Loucy (cell line): ENCODE data around the gene GRB7.

Experiments
- H2AFZ ChIP-seq: fragments of 200-600 bp; sonication (generic); 2 replicates; pipeline ENCODE4 v1.6.0; 2016; ENCODE audit warnings: antibody characterized with exemption, mild to moderate bottlenecking, low read length, moderate library complexity
- H3F3A ChIP-seq: fragments of 200-600 bp; 2 replicates; pipeline ENCODE4 v1.6.0; 2016; ENCODE audit warnings: antibody characterized with exemption, low read depth, mild to moderate bottlenecking
- H3K27me3 ChIP-seq: fragments of 200-600 bp; sonication (generic); 2 replicates; pipeline ENCODE4 v1.6.1; 2014; ENCODE audit warnings: low read length, mild to moderate bottlenecking; ENCODE audit not compliant: insufficient read depth, poor library complexity, severe bottlenecking
- H3K36me3 ChIP-seq: fragments of 200-600 bp; sonication (generic); 2 replicates; pipeline ENCODE4 v1.6.1; 2016; ENCODE audit warnings: low read length; ENCODE audit not compliant: insufficient read depth
- H3K4me1 ChIP-seq: fragments of 200-600 bp; sonication (generic); 2 replicates; pipeline ENCODE4 v1.5.1; 2014; ENCODE audit warnings: low read length, mild to moderate bottlenecking; ENCODE audit not compliant: insufficient read depth, poor library complexity, severe bottlenecking
- H3K4me2 ChIP-seq: fragments of 200-600 bp; sonication (generic); 2 replicates; pipeline ENCODE4 v1.6.0; 2014; ENCODE audit warnings: antibody characterized with exemption, low read length, low read depth, mild to moderate bottlenecking; ENCODE audit not compliant: poor library complexity, severe bottlenecking
- H3K4me3 ChIP-seq: fragments of 200-600 bp; sonication (generic); 2 replicates; pipeline ENCODE4 v1.5.1; 2014; ENCODE audit warnings: low read length, mild to moderate bottlenecking, mixed read lengths; ENCODE audit not compliant: poor library complexity, severe bottlenecking
- H3K79me2 ChIP-seq: fragments of 200-600 bp; sonication (generic); 2 replicates; pipeline ENCODE4 v1.6.1; 2014; ENCODE audit warnings: low read length; ENCODE audit not compliant: insufficient read depth
- H3K9ac ChIP-seq: fragments of 200-600 bp; sonication (generic); 2 replicates; pipeline ENCODE4 v1.6.0; 2014; ENCODE audit warnings: mild to moderate bottlenecking, low read depth, low read length, moderate library complexity; ENCODE audit not compliant: poor library complexity, severe bottlenecking
- H3K9me2 ChIP-seq: fragments of 200-600 bp; sonication (generic); replicated peaks from 2 replicates; pipeline ENCODE4 v1.6.1; 2016; ENCODE audit warnings: low read depth, low read length, mixed read lengths
- H3K9me3 ChIP-seq: fragments of 200-600 bp; sonication (generic); 2 replicates; pipeline ENCODE4 v1.6.1; 2014; ENCODE audit warnings: mild to moderate bottlenecking, antibody characterized with exemption, low read length, low read depth; ENCODE audit not compliant: insufficient read depth
- H4K20me1 ChIP-seq: fragments of 200-600 bp; sonication (generic); 2 replicates; pipeline ENCODE4 v1.6.0; 2014; ENCODE audit warnings: antibody characterized with exemption, low read length, mild to moderate bottlenecking; ENCODE audit not compliant: insufficient read depth, poor library complexity, severe bottlenecking
- EZH2phosphoT487 ChIP-seq: fragments of 200-600 bp; IDR thresholded peaks from 2 replicates; pipeline ENCODE4 v1.6.1; 2018; ENCODE audit warnings: antibody characterized with exemption, mild to moderate bottlenecking, moderate library complexity, borderline replicate concordance
- TF ChIP-seq, protein P1 (sequence below): fragments of 200-600 bp; sonication (generic); conservative IDR thresholded peaks from 2 replicates; pipeline ENCODE4 v1.5.1; 2014; ENCODE audit warnings: mild to moderate bottlenecking, antibody characterized with exemption, low read length

The GRB7 gene

DNA sequence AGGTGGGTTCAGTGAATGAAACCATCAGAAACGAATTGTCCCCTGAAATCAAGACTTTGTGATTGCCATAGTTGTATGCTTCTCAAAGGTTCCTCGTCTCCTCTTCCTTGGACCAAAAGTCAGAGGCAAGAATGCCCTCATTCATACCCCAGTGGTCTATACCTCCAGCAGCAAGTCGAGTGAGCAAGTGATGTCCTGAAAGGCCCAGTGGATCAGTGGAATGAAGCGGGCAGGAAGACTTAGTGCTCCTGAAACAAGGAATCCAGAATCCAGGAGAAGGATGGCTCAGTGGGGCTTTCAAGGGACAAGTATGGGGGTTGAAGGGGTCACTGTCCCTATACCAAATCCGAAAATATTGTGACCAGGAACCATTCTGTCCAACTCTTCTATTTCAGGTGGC is 43.1 kb upstream of the GRB7 start:
- Histone ChIP-seq H3F3A (no peaks in the 10 kb centered on the region), H3K9ac (no peak overlapping the region), H4K20me1 (no peaks in the 10 kb centered on the region), H3K9me3 (no peaks in the 10 kb centered on the region), H3K36me3 (no peaks in the 10 kb centered on the region), H3K79me2 (no peaks in the 10 kb centered on the region), H3K27me3 (peaks cover 12% of the 10 kb centered on the region), H3K4me2 (no peak overlapping the region), H3K9me2 (no peaks in the 10 kb centered on the region), H3K4me1 (no peaks in the 10 kb centered on the region), H2AFZ (no peak overlapping the region), H3K4me3 (no peak overlapping the region)
- TF ChIP-seq EZH2phosphoT487, result no peak
- TF ChIP-seq, protein P1, sequence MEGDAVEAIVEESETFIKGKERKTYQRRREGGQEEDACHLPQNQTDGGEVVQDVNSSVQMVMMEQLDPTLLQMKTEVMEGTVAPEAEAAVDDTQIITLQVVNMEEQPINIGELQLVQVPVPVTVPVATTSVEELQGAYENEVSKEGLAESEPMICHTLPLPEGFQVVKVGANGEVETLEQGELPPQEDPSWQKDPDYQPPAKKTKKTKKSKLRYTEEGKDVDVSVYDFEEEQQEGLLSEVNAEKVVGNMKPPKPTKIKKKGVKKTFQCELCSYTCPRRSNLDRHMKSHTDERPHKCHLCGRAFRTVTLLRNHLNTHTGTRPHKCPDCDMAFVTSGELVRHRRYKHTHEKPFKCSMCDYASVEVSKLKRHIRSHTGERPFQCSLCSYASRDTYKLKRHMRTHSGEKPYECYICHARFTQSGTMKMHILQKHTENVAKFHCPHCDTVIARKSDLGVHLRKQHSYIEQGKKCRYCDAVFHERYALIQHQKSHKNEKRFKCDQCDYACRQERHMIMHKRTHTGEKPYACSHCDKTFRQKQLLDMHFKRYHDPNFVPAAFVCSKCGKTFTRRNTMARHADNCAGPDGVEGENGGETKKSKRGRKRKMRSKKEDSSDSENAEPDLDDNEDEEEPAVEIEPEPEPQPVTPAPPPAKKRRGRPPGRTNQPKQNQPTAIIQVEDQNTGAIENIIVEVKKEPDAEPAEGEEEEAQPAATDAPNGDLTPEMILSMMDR, result no peak

DNA sequence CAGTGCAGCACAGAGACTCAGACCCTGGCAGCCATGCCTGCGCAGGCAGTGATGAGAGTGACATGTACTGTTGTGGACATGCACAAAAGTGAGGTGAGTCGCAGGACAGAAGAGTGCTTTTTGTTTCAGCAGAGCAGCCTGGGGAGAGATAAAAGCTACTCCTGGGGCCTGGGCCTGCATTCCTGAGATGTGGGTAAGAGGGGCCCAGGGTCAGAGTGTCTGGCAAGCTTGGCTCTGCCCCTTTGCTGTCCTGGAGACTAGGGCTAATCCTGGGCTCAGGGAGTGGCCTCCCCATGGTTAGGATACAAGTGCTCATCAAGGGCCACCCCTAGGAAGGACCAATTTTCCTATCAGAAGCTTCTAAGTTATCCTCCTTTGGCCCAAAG is 42.7 kb upstream of the GRB7 start:
- Histone ChIP-seq H3K4me1 (no peaks in the 10 kb centered on the region), H3K79me2 (no peaks in the 10 kb centered on the region), H3K27me3 (peaks cover 10% of the 10 kb centered on the region), H3F3A (no peaks in the 10 kb centered on the region), H2AFZ (no peak overlapping the region), H3K4me3 (no peak overlapping the region), H3K9me2 (no peaks in the 10 kb centered on the region), H3K4me2 (no peak overlapping the region), H4K20me1 (no peaks in the 10 kb centered on the region), H3K36me3 (no peaks in the 10 kb centered on the region), H3K9ac (no peak overlapping the region), H3K9me3 (no peaks in the 10 kb centered on the region)
- no peak for TF ChIP-seq EZH2phosphoT487
- TF ChIP-seq, protein P1, result no peak

- Histone ChIP-seq H3K27me3 (no peaks in the 10 kb centered on the region), H3K4me3 (no peak overlapping the region), H3F3A (no peaks in the 10 kb centered on the region), H3K36me3 (no peaks in the 10 kb centered on the region), H3K79me2 (no peaks in the 10 kb centered on the region), H3K9ac (no peak overlapping the region), H2AFZ (no peak overlapping the region), H3K9me3 (no peaks in the 10 kb centered on the region), H3K4me2 (no peak overlapping the region), H4K20me1 (no peaks in the 10 kb centered on the region), H3K4me1 (no peaks in the 10 kb centered on the region), H3K9me2 (no peaks in the 10 kb centered on the region)
- TF ChIP-seq, protein P1, result no peak
- TF ChIP-seq EZH2phosphoT487, result no peak
These were observed 41.0 kb upstream of the GRB7 start for GRCh38 chr17:39696731-39697130.
